ENCODE data around the gene PAK1IP1. TPM values are rescaled to one million over a fixed set of nuclear protein-coding genes. Genes with fewer than 3 reads are reported as not detected.
"Not testable (repeated sequence)": the region's sequence is repeated elsewhere in the genome, so short reads cannot be mapped to it uniquely, and the experiment has no call there.

Gene PAK1IP1
- total RNA-seq, 1 donor from 2014 or later, result 14.6 TPM

- Mint-ChIP-seq H3K27ac (ENCODE audit: unreplicated experiment) (peak within 1 kb of the TSS; percentile 83), H3K4me1 (ENCODE audit: low read depth, unreplicated experiment) (peaks cover 11% of the 10 kb centered on the region), H3K4me3 (ENCODE audit: unreplicated experiment) (peak within 1 kb of the TSS; percentile 92), H3K36me3 (ENCODE audit: unreplicated experiment) (no peaks in the 10 kb centered on the region), H3K27me3 (ENCODE audit: unreplicated experiment) (peaks cover 3% of the 10 kb centered on the region), H3K9me3 (ENCODE audit: unreplicated experiment) (no peaks in the 10 kb centered on the region)
- DNase-seq, result peak; percentile 100
- no peak for TF ChIP-seq CTCF (IDR thresholded peaks at IDR 0.05; ENCODE audit: partially characterized antibody, unreplicated experiment)
These were observed 52.6 kb downstream of the PAK1IP1 start, which contains the start of gene TMEM14B for GRCh38 chr6:10747251-10747972. TSS of gene TMEM14B (plus strand) at chr6:10747805. CDS start at chr6:10749246, 1,441 bp downstream.

GRCh38 chr6:10749734-10750133 is 55.0 kb downstream of the PAK1IP1 start:
- H3K9me3 Mint-ChIP-seq (ENCODE audit: unreplicated experiment), result no peaks in the 10 kb centered on the region
- TF ChIP-seq CTCF (IDR thresholded peaks at IDR 0.05; ENCODE audit: partially characterized antibody, unreplicated experiment), result no peak
- peaks cover 11% of the 10 kb centered on the region for H3K4me1 Mint-ChIP-seq (ENCODE audit: low read depth, unreplicated experiment)
- H3K36me3 Mint-ChIP-seq (ENCODE audit: unreplicated experiment), result peaks cover 7% of the 10 kb centered on the region
- peaks cover 3% of the 10 kb centered on the region for H3K27me3 Mint-ChIP-seq (ENCODE audit: unreplicated experiment)
- DNase-seq, result no peak
- no peak overlapping the region for H3K4me3 Mint-ChIP-seq (ENCODE audit: unreplicated experiment)
- H3K27ac Mint-ChIP-seq (ENCODE audit: unreplicated experiment), result no peak overlapping the region

GRCh38 chr6:10750568-10750967 is 55.8 kb downstream of the PAK1IP1 start:
- H3K36me3 Mint-ChIP-seq (ENCODE audit: unreplicated experiment); H3K27me3 Mint-ChIP-seq (ENCODE audit: unreplicated experiment); H3K4me3 Mint-ChIP-seq (ENCODE audit: unreplicated experiment); H3K27ac Mint-ChIP-seq (ENCODE audit: unreplicated experiment); DNase-seq; H3K9me3 Mint-ChIP-seq (ENCODE audit: unreplicated experiment): not testable (repeated sequence)
- H3K4me1 Mint-ChIP-seq (ENCODE audit: low read depth, unreplicated experiment), result peaks cover 16% of the 10 kb centered on the region

GRCh38 chr6:10751757-10752156 is 57.0 kb downstream of the PAK1IP1 start:
- H3K27me3 Mint-ChIP-seq (ENCODE audit: unreplicated experiment); H3K36me3 Mint-ChIP-seq (ENCODE audit: unreplicated experiment); H3K27ac Mint-ChIP-seq (ENCODE audit: unreplicated experiment); H3K9me3 Mint-ChIP-seq (ENCODE audit: unreplicated experiment); DNase-seq; H3K4me3 Mint-ChIP-seq (ENCODE audit: unreplicated experiment): not testable (repeated sequence)
- peaks cover 14% of the 10 kb centered on the region for H3K4me1 Mint-ChIP-seq (ENCODE audit: low read depth, unreplicated experiment)

GRCh38 chr6:10756085-10756484 is 61.3 kb downstream of the PAK1IP1 start:
- no peak for DNase-seq
- Mint-ChIP-seq H3K27me3 (ENCODE audit: unreplicated experiment) (peaks cover 5% of the 10 kb centered on the region), H3K4me1 (ENCODE audit: low read depth, unreplicated experiment) (peaks cover 21% of the 10 kb centered on the region), H3K4me3 (ENCODE audit: unreplicated experiment) (no peak overlapping the region), H3K27ac (ENCODE audit: unreplicated experiment) (no peak overlapping the region), H3K9me3 (ENCODE audit: unreplicated experiment) (peaks cover 6% of the 10 kb centered on the region), H3K36me3 (ENCODE audit: unreplicated experiment) (peaks cover 7% of the 10 kb centered on the region)
- no peak for TF ChIP-seq CTCF (IDR thresholded peaks at IDR 0.05; ENCODE audit: partially characterized antibody, unreplicated experiment)

Other genes with a start within 250 kb of the PAK1IP1 start
- 13.2 TPM for gene GCNT2, start 173.6 kb upstream of the PAK1IP1 start, total RNA-seq (ENCODE audit: unreplicated experiment)
- gene C6orf52, start 356 bp upstream of the PAK1IP1 start, total RNA-seq (ENCODE audit: unreplicated experiment), result 4.1 TPM
- 85.0 TPM for gene TMEM14C, start 28.1 kb downstream of the PAK1IP1 start, total RNA-seq (ENCODE audit: unreplicated experiment)
- gene TMEM14B, start 52.8 kb downstream of the PAK1IP1 start, total RNA-seq (ENCODE audit: unreplicated experiment), result 62.3 TPM
- not detected for gene MAK, start 143.6 kb downstream of the PAK1IP1 start, total RNA-seq (ENCODE audit: unreplicated experiment)
- gene GCM2, start 187.1 kb downstream of the PAK1IP1 start, total RNA-seq (ENCODE audit: unreplicated experiment), result not detected
- gene SYCP2L, start 192.1 kb downstream of the PAK1IP1 start, total RNA-seq (ENCODE audit: unreplicated experiment), result 20.5 TPM